ENCODE data around the gene PRIMPOL.

- no peak for TF ChIP-seq EZH2 (IDR thresholded peaks at IDR 0.05; ENCODE audit: low read length, missing control alignments)
- TF ChIP-seq, protein P1, sequence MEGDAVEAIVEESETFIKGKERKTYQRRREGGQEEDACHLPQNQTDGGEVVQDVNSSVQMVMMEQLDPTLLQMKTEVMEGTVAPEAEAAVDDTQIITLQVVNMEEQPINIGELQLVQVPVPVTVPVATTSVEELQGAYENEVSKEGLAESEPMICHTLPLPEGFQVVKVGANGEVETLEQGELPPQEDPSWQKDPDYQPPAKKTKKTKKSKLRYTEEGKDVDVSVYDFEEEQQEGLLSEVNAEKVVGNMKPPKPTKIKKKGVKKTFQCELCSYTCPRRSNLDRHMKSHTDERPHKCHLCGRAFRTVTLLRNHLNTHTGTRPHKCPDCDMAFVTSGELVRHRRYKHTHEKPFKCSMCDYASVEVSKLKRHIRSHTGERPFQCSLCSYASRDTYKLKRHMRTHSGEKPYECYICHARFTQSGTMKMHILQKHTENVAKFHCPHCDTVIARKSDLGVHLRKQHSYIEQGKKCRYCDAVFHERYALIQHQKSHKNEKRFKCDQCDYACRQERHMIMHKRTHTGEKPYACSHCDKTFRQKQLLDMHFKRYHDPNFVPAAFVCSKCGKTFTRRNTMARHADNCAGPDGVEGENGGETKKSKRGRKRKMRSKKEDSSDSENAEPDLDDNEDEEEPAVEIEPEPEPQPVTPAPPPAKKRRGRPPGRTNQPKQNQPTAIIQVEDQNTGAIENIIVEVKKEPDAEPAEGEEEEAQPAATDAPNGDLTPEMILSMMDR (conservative IDR thresholded peaks at IDR 0.05 in 1 of 2, IDR thresholded peaks at IDR 0.05 in 1 of 2; ENCODE audit: low read depth in 1 of 2, low read length in 2 of 2): no peak
Observed at GRCh38 chr4:184744236-184744635, 94.7 kb downstream of the PRIMPOL start.

All from fibroblast of lung (primary cell).